Hepatocyte (in vitro differentiated cells): ENCODE results near the gene MRAP2. TPM values are rescaled to one million over a fixed set of nuclear protein-coding genes. Genes with fewer than 3 reads are reported as not detected.

Experiments used
- DNase-seq: peaks from one replicate; pipeline ENCODE4 v3.0.0-alpha.2; 2016; ENCODE audit warnings: low spot score
- H2AFZ ChIP-seq: fragments of 200-600 bp; sonication (generic); 2 replicates; pipeline ENCODE4 v1.6.0; 2016; ENCODE audit warnings: antibody characterized with exemption, mild to moderate bottlenecking
- H3K27ac ChIP-seq: fragments of 200-600 bp; sonication (generic); 2 replicates; pipeline ENCODE4 v1.5.1; 2016; ENCODE audit warnings: mild to moderate bottlenecking
- H3K27me3 ChIP-seq: fragments of 200-600 bp; sonication (generic); 2 replicates; pipeline ENCODE4 v1.6.1; 2016
- H3K36me3 ChIP-seq: fragments of 200-600 bp; sonication (generic); replicated peaks from 2 replicates; pipeline ENCODE4 v1.5.1; 2016; ENCODE audit warnings: low read depth; ENCODE audit not compliant: insufficient read depth
- H3K4me1 ChIP-seq: fragments of 200-600 bp; sonication (generic); 2 replicates; pipeline ENCODE4 v1.5.1; 2016; ENCODE audit warnings: mild to moderate bottlenecking, moderate library complexity; ENCODE audit not compliant: insufficient read depth
- H3K4me2 ChIP-seq: fragments of 200-600 bp; sonication (generic); 2 replicates; pipeline ENCODE4 v1.6.0; 2016
- H3K4me3 ChIP-seq: fragments of 200-600 bp; sonication (generic); 2 replicates; pipeline ENCODE4 v1.5.1; 2016; ENCODE audit warnings: mild to moderate bottlenecking
- H3K79me2 ChIP-seq: fragments of 200-600 bp; sonication (generic); 2 replicates; pipeline ENCODE4 v1.6.0; 2017; ENCODE audit warnings: mild to moderate bottlenecking
- H3K9me2 ChIP-seq: fragments of 200-600 bp; sonication (generic); replicated peaks from 2 replicates; pipeline ENCODE4 v1.6.0; 2017; ENCODE audit warnings: mild to moderate bottlenecking; ENCODE audit not compliant: insufficient read depth
- H3K9me3 ChIP-seq: fragments of 200-600 bp; sonication (generic); 2 replicates; pipeline ENCODE4 v1.5.1; 2016; ENCODE audit warnings: low read depth, mild to moderate bottlenecking
- H4K20me1 ChIP-seq: fragments of 200-600 bp; sonication (generic); 2 replicates; pipeline ENCODE4 v1.6.0; 2016; ENCODE audit warnings: mild to moderate bottlenecking; ENCODE audit not compliant: insufficient read depth, poor library complexity, severe bottlenecking
- CTCF ChIP-seq: fragments of 200-600 bp; sonication (generic); IDR thresholded peaks from 2 replicates; pipeline ENCODE4 v1.5.1; 2016; ENCODE audit warnings: antibody characterized with exemption, mild to moderate bottlenecking; ENCODE audit not compliant: poor library complexity
- EZH2 ChIP-seq: fragments of 200-600 bp; sonication (generic); IDR thresholded peaks from 2 replicates; pipeline ENCODE4 v1.6.1; 2016; ENCODE audit warnings: antibody characterized with exemption, mild to moderate bottlenecking, borderline replicate concordance
- EZH2phosphoT487 ChIP-seq: fragments of 200-600 bp; sonication (generic); IDR thresholded peaks from one replicate; pipeline ENCODE4 v1.6.1; 2018; ENCODE audit warnings: antibody characterized with exemption, mild to moderate bottlenecking, low read depth, moderate library complexity; ENCODE audit not compliant: unreplicated experiment, severe bottlenecking
- WGBS: methylation state at CpG from one replicate; pipeline ENCODE4 v1.1.6; 2016; ENCODE audit warnings: low lambda C conversion rate; ENCODE audit errors: missing lambda C conversion rate; 5-methylcytosine and 5-hydroxymethylcytosine counted together
- polyA plus RNA-seq: library from polyadenylated mRNA; unstranded; fragments of >200 nt; fragmentation: Nextera tagmentation; extraction: Ambion mirVana; gene quantifications from 2 replicates; pipeline ENCODE4 v1.2.1, GENCODE V29; 2016
- total RNA-seq: library from RNA; depleted of rRNA; stranded (reverse); fragments of >200 nt; gene quantifications from 2 replicates; pipeline ENCODE4 v1.2.3, GENCODE V29; 2014

MRAP2 gene
- total and polyA plus RNA-seq, 2 experiments from 2014 or later, result 2.2 to 2.5 TPM

GRCh38 chr6:84072442-84072997 is 38.9 kb downstream of the MRAP2 start:
- no peaks in the 10 kb centered on the region for H4K20me1 ChIP-seq
- no peaks in the 10 kb centered on the region for H3K79me2 ChIP-seq
- H3K36me3 ChIP-seq, result no peaks in the 10 kb centered on the region
- H3K27ac ChIP-seq, result no peak overlapping the region
- no peak overlapping the region for H3K4me2 ChIP-seq
- H3K4me3 ChIP-seq, result no peak overlapping the region
- TF ChIP-seq EZH2 (no peak), CTCF (no peak), EZH2phosphoT487 (no peak)
- H3K9me2 ChIP-seq, result no peaks in the 10 kb centered on the region
- no peaks in the 10 kb centered on the region for H3K4me1 ChIP-seq
- no peak for DNase-seq
- no peaks in the 10 kb centered on the region for H3K9me3 ChIP-seq
- 97% methylated on average over 7 of the region's 7 CpGs for WGBS
- H2AFZ ChIP-seq, result no peak overlapping the region
- H3K27me3 ChIP-seq, result no peaks in the 10 kb centered on the region

GRCh38 chr6:84074988-84075781 is 41.6 kb downstream of the MRAP2 start:
- Histone ChIP-seq H3K27me3 (no peaks in the 10 kb centered on the region), H3K4me2 (peak overlapping the region; percentile 2), H2AFZ (no peak overlapping the region), H3K4me3 (no peak overlapping the region), H3K36me3 (no peaks in the 10 kb centered on the region), H3K79me2 (no peaks in the 10 kb centered on the region), H3K9me3 (no peaks in the 10 kb centered on the region), H4K20me1 (no peaks in the 10 kb centered on the region), H3K9me2 (no peaks in the 10 kb centered on the region), H3K4me1 (no peaks in the 10 kb centered on the region), H3K27ac (no peak overlapping the region)
- TF ChIP-seq EZH2 (no peak), EZH2phosphoT487 (no peak), CTCF (no peak)
- DNase-seq, result peak; percentile 79
- WGBS, result 34% methylated on average over 6 of the region's 6 CpGs

- 87% methylated on average over 2 of the region's 2 CpGs for WGBS
- H3K4me3 ChIP-seq, result no peak overlapping the region
- H4K20me1 ChIP-seq, result no peaks in the 10 kb centered on the region
Measured at GRCh38 chr6:84077645-84078044, 44.1 kb downstream of the MRAP2 start.

More at GRCh38 chr6:84077645-84078044, 44.1 kb downstream of the MRAP2 start:
- no peak overlapping the region for H3K4me2 ChIP-seq
- H3K9me2 ChIP-seq, result no peaks in the 10 kb centered on the region
- no peak overlapping the region for H3K27ac ChIP-seq
- TF ChIP-seq CTCF (no peak), EZH2 (no peak), EZH2phosphoT487 (no peak)
- no peaks in the 10 kb centered on the region for H3K79me2 ChIP-seq
- no peaks in the 10 kb centered on the region for H3K27me3 ChIP-seq
- no peak overlapping the region for H2AFZ ChIP-seq
- no peaks in the 10 kb centered on the region for H3K9me3 ChIP-seq
- no peaks in the 10 kb centered on the region for H3K36me3 ChIP-seq
- DNase-seq, result no peak
- H3K4me1 ChIP-seq, result no peaks in the 10 kb centered on the region
